ENCODE results near the gene WDR87. TPM values are rescaled to one million over a fixed set of nuclear protein-coding genes. Genes with fewer than 3 reads are reported as not detected.

Gene WDR87
- polyA plus RNA-seq (ENCODE audit: insufficient read length in 10 of 10), result under 1 TPM; 0.05 to 0.33 (median 0.15) TPM
- long read RNA-seq, donor 1, result 0 reads
- long read RNA-seq, donor 2, result 0 reads
- long read RNA-seq, donor 3, result 0 reads
- long read RNA-seq, donor 4, result 0 reads
- long read RNA-seq, donor 5, result 0 reads
- long read RNA-seq, donor 6, result 0 reads
- long read RNA-seq, donor 7, result 0 reads
- long read RNA-seq, donor 8, result 0 reads
- long read RNA-seq, donor 9, result 0 reads

GRCh38 chr19:37905946-37906868 is at the start of gene WDR87:
TSS of gene WDR87 (minus strand) at chr19:37906594. CDS start at chr19:37898239, 8,355 bp downstream.
- DNase-seq, result no peak

GRCh38 chr19:37955986-37956385 is 49.6 kb upstream of the WDR87 start:
- no peak for DNase-seq

GRCh38 chr19:37954421-37954874 is 48.1 kb upstream of the WDR87 start:
- no peak for DNase-seq

GRCh38 chr19:37953918-37954303 is 47.5 kb upstream of the WDR87 start:
- no peak for DNase-seq

GRCh38 chr19:37953171-37953917 is 47.0 kb upstream of the WDR87 start:
- no peak for DNase-seq

- DNase-seq, result no peak
Observed at GRCh38 chr19:37951816-37952210, 45.4 kb upstream of the WDR87 start.

GRCh38 chr19:37950471-37951175 is 44.2 kb upstream of the WDR87 start:
- no peak for DNase-seq

GRCh38 chr19:37948362-37948761 is 42.0 kb upstream of the WDR87 start:
- no peak for DNase-seq

GRCh38 chr19:37947778-37948177 is 41.4 kb upstream of the WDR87 start:
- no peak for DNase-seq

- no peak for DNase-seq
Observed at GRCh38 chr19:37946132-37946531, 39.7 kb upstream of the WDR87 start.

- no peak for DNase-seq
Observed at GRCh38 chr19:37943480-37943879, 37.1 kb upstream of the WDR87 start.

- no peak for DNase-seq
Observed at GRCh38 chr19:37942516-37942902, 36.1 kb upstream of the WDR87 start.

- DNase-seq, result no peak
Observed at GRCh38 chr19:37941782-37942515, 35.6 kb upstream of the WDR87 start.

GRCh38 chr19:37938353-37938752 is 32.0 kb upstream of the WDR87 start:
- no peak for DNase-seq

- DNase-seq, result no peak
Observed at GRCh38 chr19:37936886-37937285, 30.5 kb upstream of the WDR87 start.

GRCh38 chr19:37936166-37936565 is 29.8 kb upstream of the WDR87 start:
- no peak for DNase-seq

GRCh38 chr19:37935341-37935740 is 28.9 kb upstream of the WDR87 start:
- no peak for DNase-seq

GRCh38 chr19:37933937-37934358 is 27.6 kb upstream of the WDR87 start:
- DNase-seq, result peak; percentile 61 to 74 (median 68)

- DNase-seq, result no peak
Observed at GRCh38 chr19:37932985-37933936, 26.9 kb upstream of the WDR87 start.

Measured in muscle of back (tissue), 13 donors.